Stimulated activated CD4-positive, alpha-beta T cell treated with anti-CD3 and anti-CD28 coated beads, Interleukin-15, amount 100 ng/mL, for 24 hours (primary cell): ENCODE results near the gene PNKD.
"Not testable (repeated sequence)": the region's sequence is repeated elsewhere in the genome, so short reads cannot be mapped to it uniquely, and the experiment has no call there.

Experiments used
- DNase-seq: peaks from one replicate; pipeline ENCODE4 v3.0.0-alpha.2; 2020

PNKD gene

DNA sequence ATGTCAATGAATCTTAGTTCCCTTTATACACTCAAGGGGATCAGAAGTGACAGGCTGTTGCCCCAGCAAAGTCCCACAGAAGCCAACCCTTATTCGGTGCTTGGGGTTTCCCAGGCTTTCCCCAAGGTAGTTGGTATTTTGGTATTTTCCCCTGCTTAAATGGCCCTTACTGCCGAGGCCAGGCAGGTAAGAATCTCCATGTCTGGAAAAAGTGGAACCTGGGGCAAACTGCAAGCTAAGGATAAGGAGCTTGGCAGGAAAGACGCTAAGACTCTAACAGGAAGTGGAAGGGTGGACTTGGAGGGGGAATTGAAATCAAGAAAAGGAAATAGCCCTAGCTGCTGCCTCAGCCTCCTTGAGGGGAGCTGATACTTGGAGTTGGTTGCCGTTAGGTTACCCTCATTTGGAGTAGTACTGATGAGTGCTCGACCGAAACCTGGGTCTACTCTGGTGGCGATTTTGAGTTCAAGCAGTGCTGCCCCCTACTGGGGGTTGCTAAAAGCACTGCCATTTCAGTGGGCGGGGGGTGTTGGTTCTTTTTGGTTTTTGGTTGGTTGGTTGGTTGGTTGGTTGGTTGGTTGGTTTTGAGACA lies 12.8 kb upstream of the PNKD start:
- peak; percentile 75 for DNase-seq

DNA sequence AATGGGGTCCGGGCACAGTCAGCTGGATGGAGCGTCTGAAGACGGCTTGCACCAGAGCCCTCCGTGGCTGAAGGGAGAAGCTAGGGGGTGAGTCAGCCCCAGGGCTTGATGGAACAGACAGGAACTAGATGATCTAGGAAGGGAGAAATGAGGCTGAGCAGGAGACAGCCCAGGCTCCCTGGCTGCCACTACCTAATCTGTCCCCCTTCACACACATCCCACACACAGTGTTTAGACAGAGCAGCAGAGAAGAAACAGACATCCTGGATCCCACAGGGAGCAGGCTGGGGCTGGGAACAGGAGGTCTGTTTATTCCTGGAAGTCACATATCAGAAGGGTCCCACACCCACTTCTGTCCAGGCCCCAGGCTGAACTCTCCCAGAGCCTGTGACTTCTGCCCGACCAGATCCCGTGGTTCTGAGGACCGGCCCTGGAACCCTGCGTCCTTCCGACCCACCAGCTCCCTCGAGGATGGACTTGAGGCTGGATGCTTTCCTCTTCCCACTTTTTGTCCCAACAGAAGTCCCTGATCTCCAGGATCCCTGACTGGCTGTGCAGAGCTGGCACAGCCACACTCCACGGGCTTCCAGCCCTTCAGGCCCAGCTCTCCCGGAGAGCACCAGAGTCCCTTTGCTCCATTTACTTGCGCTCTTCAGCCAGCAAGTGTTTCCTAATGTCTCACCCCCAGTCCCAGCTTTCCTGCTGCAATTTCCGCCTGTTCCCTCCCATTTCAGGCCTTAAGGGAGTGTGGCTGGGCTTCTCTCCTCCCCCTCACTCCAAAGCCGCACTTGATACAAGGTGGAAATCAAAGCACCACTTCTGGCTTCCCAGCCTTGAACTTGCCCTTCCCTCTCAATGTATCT lies 11.0 kb upstream of the PNKD start:
- DNase-seq = no peak

DNA sequence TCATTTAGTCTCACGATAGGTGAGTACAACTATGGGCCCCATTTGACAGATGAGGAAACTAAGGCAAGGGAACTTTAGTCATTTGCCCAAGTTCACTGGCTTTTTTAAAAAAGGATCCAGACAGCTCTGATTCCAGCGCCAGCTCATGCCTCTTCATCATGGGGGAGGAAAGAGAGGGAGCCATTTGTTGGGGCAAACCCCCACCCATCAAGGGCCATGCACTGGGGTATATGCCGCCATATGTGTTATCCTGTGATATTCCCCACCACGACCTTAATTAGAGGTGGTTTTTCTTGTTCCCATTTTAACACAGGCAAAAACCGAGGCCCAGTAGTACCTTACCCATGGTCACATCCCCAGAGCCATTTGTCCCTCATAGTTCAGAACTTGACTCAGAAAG lies 10.2 kb upstream of the PNKD start:
- no peak for DNase-seq

DNA sequence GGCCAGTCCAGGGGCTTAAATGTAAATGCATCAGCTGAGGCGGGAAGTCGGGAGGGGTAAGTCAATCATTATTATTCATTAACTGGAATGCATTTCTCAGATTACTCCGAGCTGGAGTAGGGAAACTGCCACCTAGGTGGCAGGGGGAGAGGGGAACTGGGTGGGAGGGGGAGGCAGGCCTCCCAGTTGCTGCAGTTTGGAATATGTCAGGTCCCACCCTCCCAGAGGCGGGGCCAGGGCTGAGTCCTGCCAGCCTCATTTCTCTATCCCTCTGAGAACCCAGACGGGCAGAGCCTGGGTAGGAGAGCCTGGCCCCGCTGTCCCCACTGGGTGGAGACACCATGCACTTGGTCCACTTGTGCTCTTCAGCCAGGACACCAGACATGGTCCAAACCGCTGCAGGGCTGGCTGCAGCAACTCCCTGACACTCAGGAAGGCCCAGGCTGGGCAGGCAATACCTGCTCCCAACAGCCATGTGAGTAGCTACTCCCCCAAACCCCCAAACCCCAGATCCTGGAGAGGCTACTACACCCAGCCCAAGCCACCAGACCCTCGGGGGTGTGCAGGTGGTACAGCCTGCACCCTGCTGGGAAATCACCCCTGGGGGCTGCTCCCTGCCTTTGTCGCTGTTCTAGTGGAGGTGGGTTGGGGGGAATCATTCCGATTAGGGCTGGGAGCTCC lies 9.4 kb upstream of the PNKD start, which contains the start of gene GPBAR1:
GPBAR1 (plus strand) TSS at position 274 of the 681 bp plus-strand sequence. CDS start 1,710 bp downstream, outside the sequence.
- DNase-seq = no peak

DNA sequence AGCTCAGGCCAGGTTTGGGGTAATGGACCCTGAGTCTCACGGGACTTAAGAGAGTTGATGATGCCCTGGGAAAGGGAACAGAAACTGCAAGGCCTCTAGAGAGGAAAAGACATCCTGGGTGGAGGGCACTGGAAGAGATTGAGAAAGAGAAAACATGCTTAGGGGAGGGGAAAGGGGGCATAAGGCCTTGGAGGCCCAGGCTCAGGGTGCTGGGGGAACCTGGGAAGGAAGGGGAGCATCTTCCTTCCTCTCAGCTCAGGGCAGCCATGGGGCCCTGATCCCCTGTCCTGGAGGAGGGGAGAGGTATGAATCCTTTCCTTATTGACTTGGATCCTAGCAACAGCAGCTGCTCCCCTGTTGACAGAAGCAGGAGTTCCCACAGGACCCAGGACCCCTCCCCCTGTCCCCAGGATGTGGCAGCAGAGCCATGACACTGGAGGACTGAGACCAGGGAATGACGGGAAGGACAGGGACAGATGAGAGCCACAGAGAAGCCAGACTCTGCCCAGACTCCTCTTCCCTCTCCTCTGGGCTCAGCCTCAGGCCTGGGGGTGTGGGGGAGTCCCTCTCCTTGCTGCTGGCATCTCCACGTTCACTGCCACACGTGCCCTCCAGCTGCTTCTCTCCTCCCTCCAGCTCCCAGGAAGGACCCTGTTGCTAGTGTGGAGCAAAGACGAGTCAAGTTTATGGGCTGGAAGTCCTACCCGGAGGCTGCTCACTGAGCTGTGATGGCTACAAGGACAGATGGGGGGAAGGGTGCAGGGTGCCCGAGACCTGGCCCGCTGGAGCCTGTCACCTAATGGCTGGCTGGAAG lies 8.7 kb upstream of the PNKD start:
- no peak for DNase-seq

DNA sequence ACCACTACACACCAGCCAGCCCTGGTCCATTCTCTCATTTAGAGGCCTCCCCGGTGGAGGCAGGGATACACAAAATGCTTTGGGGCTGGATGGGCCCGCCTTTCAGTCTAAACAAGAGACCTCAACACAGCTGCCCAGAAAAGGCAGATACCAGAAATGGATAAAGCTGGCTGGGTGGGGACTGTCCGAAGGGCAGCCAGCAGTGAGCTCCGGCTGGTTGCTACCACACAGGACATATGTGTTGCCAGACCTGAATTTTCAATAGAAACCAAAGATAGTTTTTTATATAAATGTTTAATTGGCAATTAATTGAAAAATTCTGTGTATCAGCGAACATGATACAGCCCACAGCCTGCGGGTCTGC lies 8.1 kb upstream of the PNKD start:
- DNase-seq = no peak

DNA sequence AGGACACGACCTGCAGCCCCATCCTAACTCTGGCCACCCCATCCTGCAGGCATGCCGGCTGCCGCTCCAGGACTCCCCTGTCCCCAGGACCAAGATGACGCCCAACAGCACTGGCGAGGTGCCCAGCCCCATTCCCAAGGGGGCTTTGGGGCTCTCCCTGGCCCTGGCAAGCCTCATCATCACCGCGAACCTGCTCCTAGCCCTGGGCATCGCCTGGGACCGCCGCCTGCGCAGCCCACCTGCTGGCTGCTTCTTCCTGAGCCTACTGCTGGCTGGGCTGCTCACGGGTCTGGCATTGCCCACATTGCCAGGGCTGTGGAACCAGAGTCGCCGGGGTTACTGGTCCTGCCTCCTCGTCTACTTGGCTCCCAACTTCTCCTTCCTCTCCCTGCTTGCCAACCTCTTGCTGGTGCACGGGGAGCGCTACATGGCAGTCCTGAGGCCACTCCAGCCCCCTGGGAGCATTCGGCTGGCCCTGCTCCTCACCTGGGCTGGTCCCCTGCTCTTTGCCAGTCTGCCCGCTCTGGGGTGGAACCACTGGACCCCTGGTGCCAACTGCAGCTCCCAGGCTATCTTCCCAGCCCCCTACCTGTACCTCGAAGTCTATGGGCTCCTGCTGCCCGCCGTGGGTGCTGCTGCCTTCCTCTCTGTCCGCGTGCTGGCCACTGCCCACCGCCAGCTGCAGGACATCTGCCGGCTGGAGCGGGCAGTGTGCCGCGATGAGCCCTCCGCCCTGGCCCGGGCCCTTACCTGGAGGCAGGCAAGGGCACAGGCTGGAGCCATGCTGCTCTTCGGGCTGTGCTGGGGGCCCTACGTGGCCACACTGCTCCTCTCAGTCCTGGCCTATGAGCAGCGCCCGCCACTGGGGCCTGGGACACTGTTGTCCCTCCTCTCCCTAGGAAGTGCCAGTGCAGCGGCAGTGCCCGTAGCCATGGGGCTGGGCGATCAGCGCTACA lies 7.4 kb upstream of the PNKD start:
- DNase-seq = no peak

DNA sequence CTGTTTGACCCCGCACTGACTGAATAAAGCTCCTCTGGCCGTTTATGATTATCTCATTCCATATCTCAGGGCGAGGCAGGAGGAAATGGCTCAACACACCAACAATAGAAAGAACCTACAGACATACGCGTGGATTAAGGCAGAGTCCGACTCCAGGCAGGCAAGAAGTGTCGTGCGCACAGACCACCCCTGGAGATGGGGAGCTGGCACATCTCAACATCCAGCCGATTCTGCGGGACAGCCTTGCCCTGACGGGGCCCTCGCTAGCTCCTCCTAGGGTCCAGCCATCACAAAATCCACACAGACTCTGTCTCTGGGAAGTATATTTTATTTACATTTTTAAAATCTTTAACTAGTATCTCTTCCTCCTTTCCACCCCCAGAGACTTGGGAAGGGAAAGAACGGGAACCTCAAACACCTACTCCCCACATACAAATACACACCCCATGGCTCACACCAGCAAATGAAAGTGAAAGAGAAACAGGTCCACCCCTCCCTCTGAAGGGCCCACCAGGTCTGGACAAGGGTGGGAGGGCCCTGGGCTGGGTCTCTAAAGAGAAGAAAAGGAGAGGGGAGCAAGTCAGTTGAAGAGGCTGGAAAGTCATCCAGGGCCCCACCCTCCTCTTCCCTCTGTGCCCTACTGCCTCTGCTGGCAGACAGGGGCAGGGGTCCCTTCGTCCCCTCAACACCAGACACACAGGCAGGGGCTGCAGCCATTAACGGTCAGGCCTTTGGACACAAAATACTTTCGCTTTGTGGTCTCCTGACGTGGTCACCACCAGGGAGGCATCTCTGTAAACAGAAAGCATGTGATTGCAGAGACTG lies 6.3 kb upstream of the PNKD start:
- DNase-seq = no peak

DNA sequence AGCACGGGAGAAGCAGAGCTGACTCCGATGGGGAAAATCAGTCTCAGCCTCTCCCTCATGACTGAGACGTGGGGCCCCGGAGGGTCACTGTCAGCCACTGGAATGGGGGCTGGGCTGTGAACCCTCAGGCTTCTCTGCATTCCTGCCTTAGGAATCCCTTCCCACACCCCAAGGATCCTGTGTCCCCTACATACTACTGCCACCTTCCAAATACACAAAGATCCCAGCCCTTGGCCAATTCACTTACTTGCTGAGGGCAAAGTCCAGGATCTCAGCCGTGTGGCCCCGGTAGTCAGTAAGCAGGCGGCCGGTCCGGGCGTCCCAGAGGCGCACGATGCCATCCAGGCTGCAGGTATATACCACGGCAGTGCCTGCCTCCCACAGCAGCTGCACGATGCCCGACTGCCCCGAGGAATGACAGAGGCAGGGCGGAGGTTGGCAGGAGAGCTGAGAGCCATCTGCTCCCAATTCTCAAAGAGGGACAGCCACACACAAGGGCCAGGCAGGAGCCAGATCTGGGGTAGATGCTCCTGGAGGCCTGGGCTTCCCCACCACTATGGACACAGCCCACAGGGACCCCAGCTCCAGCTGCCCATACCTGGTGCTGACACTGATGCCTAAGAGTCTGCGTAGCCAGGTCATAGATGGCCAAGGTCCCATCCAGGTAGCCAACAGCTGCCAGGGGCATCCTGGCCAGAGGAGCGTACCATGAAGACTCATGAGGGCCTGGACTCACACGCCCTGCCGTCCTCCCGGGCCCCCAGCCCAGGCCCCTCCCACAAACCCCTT lies 5.4 kb upstream of the PNKD start:
- DNase-seq = no peak

DNA sequence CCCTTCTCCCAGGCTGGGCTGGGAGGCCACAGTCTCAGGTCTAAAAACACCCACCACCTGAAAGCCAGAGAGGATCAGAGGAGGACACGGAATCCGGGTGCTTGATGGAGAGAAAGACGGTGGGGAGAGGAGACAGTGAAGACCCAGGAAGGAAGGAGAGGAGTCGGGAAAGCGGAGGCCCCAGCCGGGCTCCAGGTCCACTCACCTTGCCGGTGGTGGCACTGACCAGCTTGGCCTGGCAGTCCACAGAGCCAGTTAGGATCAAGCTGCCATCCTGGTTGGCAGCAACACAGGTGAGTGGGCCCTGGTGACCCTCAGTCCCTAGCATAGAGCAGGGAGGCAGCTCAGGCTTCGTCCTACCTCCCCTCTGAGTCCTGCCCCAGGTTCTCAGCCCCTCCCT lies 4.7 kb upstream of the PNKD start:
- DNase-seq = no peak

DNA sequence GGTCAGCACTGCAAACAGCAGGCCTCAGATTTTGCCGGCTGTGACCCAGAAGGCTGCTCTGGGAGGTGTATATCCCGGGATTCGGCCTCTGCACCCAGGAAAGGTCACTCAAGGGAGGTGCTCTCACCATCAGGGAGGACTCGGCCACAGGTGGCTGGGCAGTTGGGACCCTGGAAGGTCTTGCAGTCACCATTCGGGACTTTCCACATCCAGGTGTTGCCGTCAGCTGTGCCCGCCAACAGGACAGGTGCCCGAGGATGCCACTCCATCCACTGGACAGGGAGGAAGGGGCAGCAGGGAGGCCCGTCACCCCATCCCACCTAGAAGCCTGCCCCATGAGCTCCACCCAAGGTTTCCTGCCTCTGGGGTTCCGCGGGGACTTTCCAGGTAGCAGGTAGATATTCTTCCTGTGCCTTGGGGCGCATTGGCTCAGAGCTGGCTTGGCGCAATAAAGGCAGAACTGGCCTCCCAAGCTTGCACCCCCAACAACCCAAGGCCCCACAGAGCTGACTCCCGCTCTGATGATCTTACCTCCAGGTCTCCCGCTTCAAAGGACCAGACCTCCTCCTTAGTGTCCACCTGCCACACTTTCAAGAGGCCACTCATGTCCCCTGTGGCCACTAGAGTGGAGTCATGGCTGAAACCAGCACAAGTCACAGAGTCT lies 3.9 kb upstream of the PNKD start:
- DNase-seq = no peak

DNA sequence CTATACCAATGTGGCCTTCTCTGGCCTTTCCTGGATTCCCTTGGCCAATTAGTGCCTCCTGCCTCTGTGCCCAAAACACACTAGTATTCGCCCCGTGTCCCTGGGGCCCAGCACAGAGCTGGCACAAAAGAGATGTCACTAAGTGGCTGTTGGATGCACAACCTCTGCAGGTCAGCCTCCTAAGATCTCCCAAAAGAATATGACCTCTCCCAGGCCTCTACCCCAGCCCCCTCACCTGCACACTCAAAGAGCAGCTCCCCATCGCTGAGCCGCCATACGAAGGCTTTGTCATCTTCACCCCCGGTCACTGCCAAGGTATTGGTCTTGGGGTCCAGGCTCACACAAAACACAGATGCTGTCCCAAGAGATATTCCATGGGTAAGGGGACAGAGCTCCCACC lies 3.1 kb upstream of the PNKD start:
- no peak for DNase-seq

DNA sequence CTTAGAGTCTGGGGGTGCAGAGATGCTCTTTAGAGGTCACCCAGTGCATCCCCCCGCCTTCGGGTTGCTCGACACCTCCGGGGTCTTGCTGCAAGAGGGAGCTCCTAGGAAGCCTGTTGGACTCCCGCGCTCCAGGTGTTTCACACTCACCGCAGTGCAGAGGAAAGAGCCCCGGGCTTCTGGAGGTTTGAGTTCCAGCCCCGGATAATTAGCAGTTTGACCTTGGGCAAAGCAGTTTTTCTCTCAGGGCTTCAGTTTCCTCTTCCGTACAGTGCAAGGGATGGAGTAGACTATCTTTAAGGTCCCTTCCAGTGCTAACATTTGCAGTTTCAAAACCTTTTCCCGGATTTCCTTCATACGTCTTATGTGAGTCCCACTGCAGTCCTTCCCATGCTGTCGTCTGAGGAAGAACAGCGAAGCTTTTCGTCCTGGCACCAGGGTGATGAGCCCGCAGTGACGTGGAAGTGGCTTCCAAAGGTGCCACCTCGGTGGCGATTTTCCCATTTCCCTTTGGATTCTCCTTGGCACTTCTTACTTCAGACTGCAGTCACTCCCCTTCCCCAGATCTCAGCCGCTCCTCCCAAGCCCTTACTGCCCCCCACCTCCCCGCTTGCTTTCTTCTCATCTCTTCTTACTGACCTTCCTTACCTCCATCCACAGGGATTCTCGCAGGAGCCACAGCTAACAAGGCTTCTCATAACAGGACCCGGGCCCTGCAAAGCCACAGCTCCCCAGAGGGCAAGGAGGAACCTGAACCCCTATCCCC lies 585 bp downstream of the PNKD start:
- DNase-seq = no peak

DNA sequence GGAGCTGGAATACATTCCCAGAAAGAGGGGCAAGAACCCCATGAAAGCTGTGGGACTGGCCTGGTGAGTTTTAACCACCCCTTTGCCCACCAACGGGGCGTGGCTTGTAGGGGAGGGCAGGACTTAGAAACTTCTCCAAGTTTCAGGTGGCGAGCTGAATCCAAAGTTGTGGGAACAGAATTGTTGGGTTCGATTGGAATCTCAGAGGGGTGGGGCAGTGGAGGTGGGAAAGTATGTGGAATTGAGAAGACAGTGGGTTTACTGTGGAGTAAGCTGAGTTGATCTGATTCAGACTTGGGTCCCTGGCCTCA lies 1.1 kb downstream of the PNKD start:
- no peak for DNase-seq

DNA sequence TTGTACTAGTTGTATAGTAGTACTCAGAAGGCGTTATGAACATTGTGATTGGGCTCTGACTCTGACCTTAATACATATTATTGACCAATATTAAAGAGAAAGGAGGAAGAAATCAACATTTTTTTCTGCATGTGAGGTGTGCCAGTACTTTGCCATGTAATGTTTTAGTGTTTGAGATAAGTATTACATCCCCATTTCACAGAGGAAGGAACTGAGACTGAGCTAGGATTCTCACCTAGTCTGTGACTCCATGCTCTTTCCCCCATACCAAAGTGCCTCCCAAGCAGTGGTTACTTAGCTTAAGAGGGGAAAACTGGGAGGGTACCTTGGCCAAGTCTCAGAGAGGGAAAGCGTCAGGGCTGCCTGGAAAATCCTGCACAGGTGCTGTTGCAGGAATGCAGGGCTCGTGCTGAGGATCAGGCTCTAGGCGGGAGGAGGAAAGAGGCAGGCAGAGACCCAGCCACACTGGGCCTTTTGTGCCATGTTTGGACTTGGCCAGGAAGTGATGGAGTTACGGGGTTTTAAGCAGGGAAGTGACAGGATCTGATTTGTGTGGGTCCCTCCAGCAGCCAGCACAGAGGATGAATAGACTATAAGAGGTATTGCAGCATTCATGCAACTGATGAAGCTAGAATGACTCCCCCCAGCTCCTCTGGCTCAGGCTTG lies 1.7 kb downstream of the PNKD start:
- no peak for DNase-seq

DNA sequence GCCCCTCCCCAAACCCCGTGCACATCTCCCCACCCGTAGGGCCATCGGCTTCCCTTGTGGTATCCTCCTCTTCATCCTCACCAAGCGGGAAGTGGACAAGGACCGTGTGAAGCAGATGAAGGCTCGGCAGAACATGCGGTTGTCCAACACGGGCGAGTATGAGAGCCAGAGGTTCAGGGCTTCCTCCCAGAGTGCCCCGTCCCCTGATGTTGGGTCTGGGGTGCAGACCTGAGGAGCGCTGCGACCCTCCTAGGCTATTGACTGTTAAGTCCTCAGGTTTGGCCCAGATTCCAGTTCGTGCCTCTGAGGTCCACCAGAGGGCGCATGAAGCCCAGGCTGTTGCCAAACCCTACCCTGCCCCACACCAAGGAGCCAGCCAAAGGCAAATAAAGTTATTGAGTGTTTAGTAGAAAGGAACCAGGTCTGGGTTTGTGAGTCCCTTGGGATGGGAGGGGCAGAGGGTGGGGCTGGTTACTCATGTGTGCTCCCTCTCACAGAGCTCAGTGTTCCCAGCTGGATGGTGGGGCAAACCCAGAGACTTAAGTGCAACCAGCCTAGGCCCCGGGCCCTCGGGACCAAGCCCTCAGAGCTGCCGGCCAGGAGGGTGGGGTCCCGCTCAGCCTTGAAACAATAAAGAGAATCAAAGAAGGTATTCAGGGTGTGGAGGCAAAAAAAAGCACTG lies 2.4 kb downstream of the PNKD start:
- peak; percentile 82 for DNase-seq

DNA sequence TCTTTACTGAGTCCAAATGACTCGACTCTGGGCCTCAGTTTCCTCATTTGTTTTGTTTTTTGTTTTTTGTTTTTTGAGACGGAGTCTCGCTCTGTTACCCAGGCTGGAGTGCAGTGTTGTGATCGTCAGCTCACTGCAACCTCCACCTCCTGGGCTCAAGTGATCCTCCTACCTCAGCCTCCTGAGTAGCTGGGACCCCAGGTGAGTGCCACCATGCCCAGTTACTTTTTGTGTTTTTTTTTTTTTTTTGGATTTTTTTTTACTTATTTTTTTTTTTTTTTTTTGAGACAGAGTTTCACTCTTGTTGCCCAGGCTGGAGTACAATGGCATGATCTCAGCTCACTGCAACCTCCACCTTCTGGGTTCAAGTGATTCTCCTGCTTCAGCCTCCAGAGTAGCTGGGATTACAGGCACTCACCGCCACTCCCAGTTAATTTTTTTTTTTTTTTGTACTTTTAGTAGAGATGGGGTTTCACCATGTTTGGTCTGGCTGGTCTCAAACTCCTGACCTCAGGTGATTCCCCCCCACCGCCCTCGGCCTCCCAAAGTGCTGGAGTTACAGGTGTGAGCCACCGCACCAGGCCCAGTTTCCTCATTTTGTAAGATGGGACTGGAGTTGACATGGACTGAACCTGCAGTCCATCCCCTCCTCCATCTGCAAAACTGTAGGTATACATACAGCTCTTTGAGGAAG lies 3.0 kb downstream of the PNKD start:
- DNase-seq = not testable (repeated sequence)
